Measurements from ENCODE around the gene TFDP1.

TFDP1 gene

GRCh38 chr13:113647351-113648215 is 63.0 kb downstream of the TFDP1 start:
- Histone ChIP-seq H3K9me3 (ENCODE audit: low read length) (0 out of 2 replicates have a peak, but pooled peaks cover 2% of the 10 kb centered on the region), H3K4me3 (ENCODE audit: low read depth, low read length, poor library complexity, severe bottlenecking) (no peak overlapping the region), H3K9ac (ENCODE audit: low read length) (no peak overlapping the region), H3K36me3 (ENCODE audit: insufficient read depth, low read length) (peaks cover under 1% of the 10 kb centered on the region), H3K9me2 (ENCODE audit: low read depth, low read length) (no peaks in the 10 kb centered on the region), H3K79me2 (ENCODE audit: insufficient read depth, low read length) (no peaks in the 10 kb centered on the region), H4K20me1 (ENCODE audit: insufficient read depth, low read length) (no peaks in the 10 kb centered on the region), H3K27ac (ENCODE audit: low read depth, low read length, poor library complexity, severe bottlenecking) (no peak overlapping the region), H3K4me1 (ENCODE audit: insufficient read depth, low read length, severe bottlenecking) (no peaks in the 10 kb centered on the region), H3F3A (ENCODE audit: insufficient read depth, low read length) (no peaks in the 10 kb centered on the region), H3K4me2 (ENCODE audit: low read length) (no peak overlapping the region), H3K27me3 (ENCODE audit: insufficient read depth, low read length) (no peaks in the 10 kb centered on the region), H2AFZ (ENCODE audit: low read length) (no peak overlapping the region)
- TF ChIP-seq EZH2 (IDR thresholded peaks at IDR 0.05; ENCODE audit: borderline replicate concordance, low read length) = no peak
- no peak for TF ChIP-seq CTCF (IDR thresholded peaks at IDR 0.05; ENCODE audit: low read length)

- TF ChIP-seq CTCF (IDR thresholded peaks at IDR 0.05; ENCODE audit: low read length) (no peak), EZH2 (IDR thresholded peaks at IDR 0.05; ENCODE audit: borderline replicate concordance, low read length) (no peak)
- H2AFZ ChIP-seq (ENCODE audit: low read length) = no peak overlapping the region
- H4K20me1 ChIP-seq (ENCODE audit: insufficient read depth, low read length) = no peaks in the 10 kb centered on the region
- no peaks in the 10 kb centered on the region for H3K9me2 ChIP-seq (ENCODE audit: low read depth, low read length)
- no peaks in the 10 kb centered on the region for H3F3A ChIP-seq (ENCODE audit: insufficient read depth, low read length)
- no peak overlapping the region for H3K9ac ChIP-seq (ENCODE audit: low read length)
- H3K4me2 ChIP-seq (ENCODE audit: low read length) = no peak overlapping the region
- H3K27me3 ChIP-seq (ENCODE audit: insufficient read depth, low read length) = no peaks in the 10 kb centered on the region
- no peaks in the 10 kb centered on the region for H3K4me1 ChIP-seq (ENCODE audit: insufficient read depth, low read length, severe bottlenecking)
- no peaks in the 10 kb centered on the region; the same call in 1 of the 2 replicates for H3K36me3 ChIP-seq (ENCODE audit: insufficient read depth, low read length)
- H3K27ac ChIP-seq (ENCODE audit: low read depth, low read length, poor library complexity, severe bottlenecking) = no peak overlapping the region
- 0 out of 2 replicates have a peak, but pooled peaks cover 2% of the 10 kb centered on the region for H3K9me3 ChIP-seq (ENCODE audit: low read length)
- H3K79me2 ChIP-seq (ENCODE audit: insufficient read depth, low read length) = no peaks in the 10 kb centered on the region
- no peak overlapping the region for H3K4me3 ChIP-seq (ENCODE audit: low read depth, low read length, poor library complexity, severe bottlenecking)
Observed at GRCh38 chr13:113648216-113648610, 63.7 kb downstream of the TFDP1 start.

GRCh38 chr13:113649212-113649611 is 64.7 kb downstream of the TFDP1 start:
- Histone ChIP-seq H3K4me3 (ENCODE audit: low read depth, low read length, poor library complexity, severe bottlenecking) (no peak overlapping the region), H3K27ac (ENCODE audit: low read depth, low read length, poor library complexity, severe bottlenecking) (no peak overlapping the region), H3K36me3 (ENCODE audit: insufficient read depth, low read length) (no peaks in the 10 kb centered on the region; the same call in 1 of the 2 replicates), H3K9ac (ENCODE audit: low read length) (no peak overlapping the region), H3K27me3 (ENCODE audit: insufficient read depth, low read length) (no peaks in the 10 kb centered on the region), H3K79me2 (ENCODE audit: insufficient read depth, low read length) (no peaks in the 10 kb centered on the region), H3K4me1 (ENCODE audit: insufficient read depth, low read length, severe bottlenecking) (no peaks in the 10 kb centered on the region), H2AFZ (ENCODE audit: low read length) (no peak overlapping the region), H4K20me1 (ENCODE audit: insufficient read depth, low read length) (no peaks in the 10 kb centered on the region), H3K9me3 (ENCODE audit: low read length) (0 out of 2 replicates have a peak, but pooled peaks cover 2% of the 10 kb centered on the region), H3K4me2 (ENCODE audit: low read length) (no peak overlapping the region), H3K9me2 (ENCODE audit: low read depth, low read length) (no peaks in the 10 kb centered on the region), H3F3A (ENCODE audit: insufficient read depth, low read length) (no peaks in the 10 kb centered on the region)
- TF ChIP-seq CTCF (IDR thresholded peaks at IDR 0.05; ENCODE audit: low read length) = no peak
- TF ChIP-seq EZH2 (IDR thresholded peaks at IDR 0.05; ENCODE audit: borderline replicate concordance, low read length) = no peak
